Thoracic aorta (tissue), 2 donors: ENCODE results near the gene STAM. TPM values are rescaled to one million over a fixed set of nuclear protein-coding genes. Genes with fewer than 3 reads are reported as not detected.
"Not testable (repeated sequence)": the region's sequence is repeated elsewhere in the genome, so short reads cannot be mapped to it uniquely, and the experiment has no call there.

Experiments used
- ATAC-seq: fragments of 150-250 bp; one replicate; pipeline ENCODE4 v1.8.0; 2017; ENCODE audit warnings: low read depth; ENCODE audit not compliant: insufficient number of reproducible peaks, low FRiP score
- DNase-seq: peaks from one replicate; pipeline ENCODE4 v3.0.0-alpha.2; 2020; ENCODE audit warnings: low spot score
- H3K27ac ChIP-seq, 2 donors: fragments of 200-600 bp; sonication (generic); 1 replicate in 1 of 2; 2 replicates in 1 of 2; pipeline ENCODE4 v1.5.1; 2016; ENCODE audit warnings: mild to moderate bottlenecking in 2 of 2, moderate library complexity in 2 of 2
- H3K27me3 ChIP-seq: fragments of 200-600 bp; sonication (generic); replicated peaks from 2 replicates; pipeline ENCODE4 v1.6.0; 2016; ENCODE audit warnings: mild to moderate bottlenecking; ENCODE audit not compliant: insufficient read depth
- H3K36me3 ChIP-seq: fragments of 200-600 bp; sonication (generic); one replicate; pipeline ENCODE4 v1.5.1; 2016
- H3K4me1 ChIP-seq, 2 donors: fragments of 200-600 bp; sonication (generic); 1 replicate in 1 of 2; 2 replicates in 1 of 2; pipeline versions ENCODE4 v1.5.1 to v1.6.0; 2016; ENCODE audit warnings: low read depth in 2 of 2, mild to moderate bottlenecking in 1 of 2; ENCODE audit not compliant: control insufficient read depth in 1 of 2
- H3K4me3 ChIP-seq: fragments of 200-600 bp; sonication (generic); 2 replicates; pipeline ENCODE4 v1.5.1; 2016; ENCODE audit warnings: mild to moderate bottlenecking
- H3K9me3 ChIP-seq: fragments of 200-600 bp; sonication (generic); 2 replicates; pipeline ENCODE4 v1.5.1; 2016
- total RNA-seq, 2 donors: library from RNA; depleted of rRNA; stranded (reverse); fragments of >200 nt; gene quantifications; one replicate each; pipeline versions ENCODE4 v1.1.0 to v1.2.3, GENCODE V29; 2016
- TF ChIP-seq, protein P1 (sequence below): fragments of 200-600 bp; sonication (generic); IDR thresholded peaks from one replicate; pipeline ENCODE4 v1.5.1; 2019; ENCODE audit warnings: antibody characterized with exemption

The STAM gene
- total RNA-seq, 2 donors from 2014 or later = 26.1 to 28.4 TPM

DNA sequence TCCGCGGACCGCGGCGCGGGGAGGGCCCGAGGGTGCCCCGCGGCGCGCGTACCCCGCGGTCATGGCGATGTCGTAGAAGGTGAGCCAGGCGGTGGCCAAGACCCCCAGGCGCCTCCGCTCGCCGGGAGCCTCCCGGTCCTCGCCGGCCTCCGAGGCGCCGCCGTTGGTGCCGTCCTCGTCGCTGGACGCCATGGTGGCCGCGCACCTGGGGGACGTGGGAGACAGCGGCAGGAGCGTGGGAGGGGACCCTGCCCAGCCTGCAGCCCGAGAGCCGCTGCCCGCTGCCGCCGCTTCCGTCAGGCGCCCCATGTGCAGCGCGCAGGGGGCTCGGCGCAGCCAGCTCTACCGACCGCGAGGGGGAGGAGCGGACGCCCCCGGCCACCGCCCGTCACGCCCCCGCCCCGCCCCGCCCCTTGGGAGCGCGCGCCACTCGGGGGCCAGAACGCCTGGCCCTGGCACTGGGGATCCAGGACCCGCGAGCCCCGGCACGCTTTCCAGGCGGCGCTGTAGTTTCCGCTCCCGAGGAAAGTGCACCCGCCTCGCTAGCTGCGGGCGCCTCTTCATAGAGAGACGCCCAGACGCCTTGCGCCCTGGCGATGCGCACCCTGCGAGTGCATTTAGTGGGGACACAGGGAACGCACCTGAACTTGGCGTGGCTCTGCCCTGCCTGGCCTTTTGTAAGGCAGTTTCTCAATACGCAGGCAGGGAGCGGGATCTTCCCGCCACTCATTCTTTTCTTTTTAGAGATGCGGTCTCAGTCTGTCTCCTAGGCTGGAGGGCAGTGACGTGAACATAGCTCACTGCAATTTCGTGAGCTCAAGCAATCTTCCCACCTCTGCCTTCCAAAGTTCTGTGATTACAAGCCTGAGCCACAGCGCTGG, 26.7 kb upstream of the STAM start, which contains the start of gene HACD1:
HACD1 (minus strand) TSS at position 344 of the 881 bp plus-strand sequence; CDS start at position 309, 35 bp downstream.
- Histone ChIP-seq H3K36me3 (no peaks in the 10 kb centered on the region), H3K27me3 (no peaks in the 10 kb centered on the region), H3K4me3 (peak within 1 kb of the TSS; percentile 96), H3K27ac (peak within 1 kb of the TSS; percentile 96 to 99), H3K4me1 (peaks cover 3 to 22% of the 10 kb centered on the region in 2 donors), H3K9me3 (no peaks in the 10 kb centered on the region)
- ATAC-seq (peak; percentile 59), DNase-seq (peak; percentile 4)
- TF ChIP-seq, protein P1, sequence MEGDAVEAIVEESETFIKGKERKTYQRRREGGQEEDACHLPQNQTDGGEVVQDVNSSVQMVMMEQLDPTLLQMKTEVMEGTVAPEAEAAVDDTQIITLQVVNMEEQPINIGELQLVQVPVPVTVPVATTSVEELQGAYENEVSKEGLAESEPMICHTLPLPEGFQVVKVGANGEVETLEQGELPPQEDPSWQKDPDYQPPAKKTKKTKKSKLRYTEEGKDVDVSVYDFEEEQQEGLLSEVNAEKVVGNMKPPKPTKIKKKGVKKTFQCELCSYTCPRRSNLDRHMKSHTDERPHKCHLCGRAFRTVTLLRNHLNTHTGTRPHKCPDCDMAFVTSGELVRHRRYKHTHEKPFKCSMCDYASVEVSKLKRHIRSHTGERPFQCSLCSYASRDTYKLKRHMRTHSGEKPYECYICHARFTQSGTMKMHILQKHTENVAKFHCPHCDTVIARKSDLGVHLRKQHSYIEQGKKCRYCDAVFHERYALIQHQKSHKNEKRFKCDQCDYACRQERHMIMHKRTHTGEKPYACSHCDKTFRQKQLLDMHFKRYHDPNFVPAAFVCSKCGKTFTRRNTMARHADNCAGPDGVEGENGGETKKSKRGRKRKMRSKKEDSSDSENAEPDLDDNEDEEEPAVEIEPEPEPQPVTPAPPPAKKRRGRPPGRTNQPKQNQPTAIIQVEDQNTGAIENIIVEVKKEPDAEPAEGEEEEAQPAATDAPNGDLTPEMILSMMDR = no peak

DNA sequence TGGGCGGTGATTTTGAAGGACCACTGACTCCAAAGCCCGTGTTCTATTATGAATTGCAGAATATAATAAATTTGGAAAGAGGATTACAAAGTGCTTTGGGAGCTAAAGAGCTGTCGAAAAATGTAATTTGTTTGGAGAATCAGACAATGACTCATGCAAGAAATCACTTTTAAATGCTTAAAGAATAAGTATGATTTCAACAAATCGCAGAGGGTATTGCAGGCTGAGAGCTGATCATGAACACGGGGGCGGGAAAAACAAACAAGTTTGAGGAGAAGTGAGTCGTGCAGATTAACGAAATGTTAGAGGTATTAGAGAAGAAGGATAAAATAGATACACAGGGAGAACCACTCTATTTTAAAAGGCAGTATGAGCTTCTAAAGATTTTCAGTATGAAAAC, 21.9 kb upstream of the STAM start:
- Histone ChIP-seq H3K4me3 (no peak overlapping the region), H3K36me3 (no peaks in the 10 kb centered on the region), H3K27ac (no peak overlapping the region), H3K9me3 (no peaks in the 10 kb centered on the region), H3K4me1 (no peaks in the 10 kb centered on the region), H3K27me3 (no peaks in the 10 kb centered on the region)
- TF ChIP-seq, protein P1 = no peak
- ATAC-seq (no peak), DNase-seq (no peak)

DNA sequence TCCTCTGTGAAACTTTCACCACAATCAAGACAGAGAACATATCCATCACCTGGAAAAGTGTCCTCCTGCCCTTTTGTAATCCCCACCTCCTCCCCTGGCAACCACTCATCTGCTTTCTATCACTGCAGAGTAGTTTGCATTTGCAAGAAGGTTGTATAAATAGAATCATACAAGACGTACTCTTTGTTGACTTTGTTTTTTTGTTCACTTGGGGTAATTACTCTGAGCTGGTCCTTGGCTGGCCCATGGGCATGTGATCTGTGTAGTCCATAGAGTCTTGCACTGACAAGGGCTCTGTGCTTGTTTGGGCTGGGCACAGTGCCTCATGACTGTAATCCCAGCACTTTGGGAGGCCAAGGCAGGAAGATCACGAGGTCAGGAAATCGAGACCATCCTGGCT, 19.0 kb upstream of the STAM start:
- TF ChIP-seq, protein P1 = no peak
- ATAC-seq = no peak
- no peaks in the 10 kb centered on the region for H3K27me3 ChIP-seq
- H3K36me3 ChIP-seq = no peaks in the 10 kb centered on the region
- DNase-seq = no peak
- no peak overlapping the region for H3K27ac ChIP-seq
- no peaks in the 10 kb centered on the region for H3K9me3 ChIP-seq
- no peak overlapping the region for H3K4me3 ChIP-seq
- H3K4me1 ChIP-seq = no peaks in the 10 kb centered on the region

DNA sequence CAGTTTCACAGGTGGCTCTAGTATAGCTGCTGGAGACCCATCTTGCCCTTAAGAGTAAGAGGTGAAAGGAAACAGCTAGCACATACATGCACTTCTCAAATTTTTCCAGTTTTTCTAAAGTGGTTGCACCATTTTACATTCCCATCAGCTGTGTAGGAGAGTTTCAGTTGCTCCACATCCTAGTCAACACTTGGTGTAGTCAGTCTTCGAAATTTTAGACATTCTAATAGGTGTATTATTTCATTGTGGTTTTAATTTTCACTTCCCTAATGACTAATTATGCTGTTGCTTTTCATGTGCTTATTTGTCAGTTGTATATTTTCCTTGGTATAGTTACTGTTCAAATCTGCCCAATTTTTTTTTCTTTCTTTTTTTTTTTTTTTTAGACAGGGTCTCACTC, 17.3 kb upstream of the STAM start:
- DNase-seq = no peak
- no peaks in the 10 kb centered on the region for H3K36me3 ChIP-seq
- H3K27me3 ChIP-seq = no peaks in the 10 kb centered on the region
- no peak for ATAC-seq
- H3K9me3 ChIP-seq = no peaks in the 10 kb centered on the region
- no peak overlapping the region for H3K4me3 ChIP-seq
- TF ChIP-seq, protein P1 = no peak
- no peaks in the 10 kb centered on the region for H3K4me1 ChIP-seq
- no peak overlapping the region for H3K27ac ChIP-seq

DNA sequence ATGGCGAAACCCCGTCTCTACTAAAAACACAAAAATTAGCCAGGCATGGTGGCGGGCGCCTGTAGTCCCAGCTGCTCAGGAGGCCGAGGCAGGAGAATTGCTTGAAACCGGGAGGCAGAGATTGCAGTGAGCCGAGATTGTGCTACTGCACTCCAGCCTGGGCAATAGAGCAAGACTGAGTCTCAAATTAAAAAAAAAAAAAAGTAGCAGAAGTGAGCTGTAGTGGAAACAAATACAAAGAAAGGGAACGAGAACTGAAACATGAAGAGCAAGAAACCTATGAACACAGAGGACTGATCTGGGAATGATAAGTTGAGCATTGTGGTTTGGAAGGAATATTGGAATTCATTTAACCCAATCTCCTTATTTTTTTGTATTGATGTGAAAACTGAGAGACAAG, 11.4 kb upstream of the STAM start:
- H3K36me3 ChIP-seq, H3K4me1 ChIP-seq, ATAC-seq, H3K27ac ChIP-seq, H3K4me3 ChIP-seq, H3K27me3 ChIP-seq, DNase-seq, H3K9me3 ChIP-seq: not testable (repeated sequence)
